ENCODE data around the gene ERH.
"Not testable (repeated sequence)": the region's sequence is repeated elsewhere in the genome, so short reads cannot be mapped to it uniquely, and the experiment has no call there.

Gene ERH

DNA sequence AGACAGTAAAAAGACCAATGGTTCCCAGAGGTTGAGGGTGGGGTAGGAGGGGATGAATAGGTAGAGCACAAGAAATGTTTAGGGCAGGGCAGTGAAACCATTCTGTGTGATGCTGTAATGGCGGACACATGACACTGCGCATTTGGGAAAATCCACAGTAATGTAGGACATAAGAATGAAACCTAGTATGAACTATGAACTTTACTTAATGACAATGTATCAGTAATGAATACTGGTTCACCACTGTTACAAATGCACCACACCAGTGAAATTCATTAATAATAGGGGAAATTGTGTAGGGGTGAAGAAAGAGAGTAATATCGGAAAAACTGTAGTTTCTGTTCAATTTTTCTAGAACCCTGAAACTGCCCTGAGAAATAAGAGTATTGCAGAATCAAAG lies 5.6 kb downstream of the ERH start:
- no peak for DNase-seq

DNA sequence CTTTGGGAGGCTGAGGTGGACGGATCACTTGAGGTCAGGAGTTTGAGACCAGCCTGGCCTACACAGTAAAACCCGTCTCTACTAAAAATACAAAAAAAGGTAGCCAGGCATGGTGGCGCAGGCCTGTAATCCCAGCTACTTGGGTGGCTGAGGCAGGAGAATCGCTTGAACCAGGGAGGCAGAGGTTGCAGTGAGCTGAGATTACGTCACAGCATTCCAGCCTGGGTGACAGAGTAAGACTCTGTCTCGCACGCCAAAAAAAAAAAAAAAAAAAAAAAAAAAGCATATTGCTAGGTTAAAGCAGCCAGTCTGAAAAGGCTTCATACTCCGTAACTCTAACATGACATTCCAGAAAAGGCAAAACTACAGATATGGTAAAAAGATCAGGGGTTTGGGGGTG lies 6.7 kb downstream of the ERH start:
- DNase-seq: not testable (repeated sequence)

DNA sequence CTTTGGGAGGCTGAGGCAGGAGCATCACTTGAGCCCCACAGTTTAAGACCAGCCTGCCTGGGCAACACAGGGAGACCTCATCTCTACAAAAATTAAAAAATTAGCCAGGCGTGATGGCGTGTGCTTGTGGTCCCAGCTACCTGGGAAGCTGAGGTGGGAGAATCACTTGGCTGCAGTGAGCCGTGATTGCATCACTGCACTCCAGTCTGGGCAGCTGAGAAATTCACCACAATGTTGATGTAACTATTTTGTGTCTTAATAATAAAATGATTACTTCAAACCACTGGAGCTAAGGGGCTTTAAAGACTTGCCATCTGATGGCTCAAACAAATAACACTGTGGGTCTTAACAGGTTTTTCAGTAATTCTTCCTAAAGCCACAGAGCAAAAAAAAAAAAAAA lies 10.8 kb downstream of the ERH start:
- DNase-seq: no peak

DNA sequence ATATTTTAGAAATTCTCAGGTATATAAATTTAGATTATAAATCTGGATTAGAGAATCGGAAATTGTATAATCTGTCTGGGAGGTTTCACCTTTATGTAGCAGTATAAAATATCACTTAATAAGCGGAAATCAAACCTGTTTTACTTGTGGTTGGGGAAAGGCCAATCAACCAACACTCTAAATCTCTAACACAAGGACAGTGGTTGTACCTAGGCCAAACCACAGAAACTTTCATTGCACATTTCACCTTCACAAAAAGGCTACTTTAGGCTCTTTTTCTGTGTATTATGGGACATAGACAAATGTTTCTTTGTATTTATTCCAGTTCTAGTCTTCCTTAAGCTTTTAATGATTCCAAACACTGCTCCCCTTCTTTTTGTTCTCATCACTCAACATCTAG lies 19.8 kb downstream of the ERH start:
- no peak for DNase-seq

DNA sequence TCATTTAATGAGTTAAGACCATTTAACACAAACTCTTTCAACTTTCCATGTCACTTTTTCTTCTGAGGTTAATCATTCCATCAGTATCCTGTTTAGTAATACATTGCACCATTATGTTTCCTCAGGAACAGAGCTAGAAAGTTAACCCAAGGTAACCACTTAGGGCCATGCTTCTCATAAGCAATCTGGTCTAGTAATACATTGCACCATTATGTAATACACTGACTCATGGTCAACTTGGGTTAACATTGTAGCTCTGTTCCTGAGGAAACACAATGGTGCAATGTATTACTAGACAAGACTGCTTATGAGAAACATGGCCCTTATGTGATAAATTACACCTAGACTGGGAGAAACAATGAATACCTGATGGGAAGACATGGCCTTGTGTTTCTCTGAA lies 21.7 kb downstream of the ERH start:
- no peak for DNase-seq

DNA sequence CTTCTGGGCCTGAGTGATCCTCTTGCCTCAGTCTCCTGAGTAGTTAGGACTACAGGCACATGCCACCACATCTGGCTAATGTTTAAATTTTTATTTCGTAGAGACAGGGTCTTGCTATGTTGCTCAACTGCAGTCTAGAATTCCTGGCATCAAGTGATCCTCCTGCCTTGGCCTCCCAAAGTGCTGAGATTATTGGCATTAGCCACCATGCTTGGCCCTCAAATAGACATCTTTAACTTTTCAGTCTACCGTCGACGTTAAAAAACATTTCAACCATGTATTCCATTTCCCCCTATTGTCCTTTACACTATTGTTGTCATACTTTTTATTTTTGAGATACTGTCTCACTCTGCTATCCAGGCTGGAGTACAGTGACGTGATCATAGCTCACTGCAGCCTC lies 22.4 kb downstream of the ERH start:
- no peak for DNase-seq

DNA sequence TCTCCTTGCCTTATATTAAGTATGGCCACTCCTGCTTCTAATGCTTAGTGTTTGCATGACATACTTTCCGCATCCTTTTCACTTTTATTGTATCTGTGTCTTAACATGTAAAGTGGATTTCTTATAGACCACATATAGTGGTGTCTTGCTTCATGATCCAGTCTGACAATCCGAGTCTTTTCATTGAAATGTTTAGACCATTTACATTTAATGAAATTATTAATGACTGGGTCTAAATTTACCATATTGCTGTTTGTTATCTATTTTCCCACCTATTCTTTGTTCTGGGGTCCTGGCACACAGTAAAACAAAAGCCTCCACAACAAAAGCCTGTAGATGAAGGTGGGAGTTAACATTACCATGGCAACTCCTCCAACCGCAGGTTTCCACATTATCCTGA lies 22.9 kb downstream of the ERH start:
- no peak for DNase-seq

DNA sequence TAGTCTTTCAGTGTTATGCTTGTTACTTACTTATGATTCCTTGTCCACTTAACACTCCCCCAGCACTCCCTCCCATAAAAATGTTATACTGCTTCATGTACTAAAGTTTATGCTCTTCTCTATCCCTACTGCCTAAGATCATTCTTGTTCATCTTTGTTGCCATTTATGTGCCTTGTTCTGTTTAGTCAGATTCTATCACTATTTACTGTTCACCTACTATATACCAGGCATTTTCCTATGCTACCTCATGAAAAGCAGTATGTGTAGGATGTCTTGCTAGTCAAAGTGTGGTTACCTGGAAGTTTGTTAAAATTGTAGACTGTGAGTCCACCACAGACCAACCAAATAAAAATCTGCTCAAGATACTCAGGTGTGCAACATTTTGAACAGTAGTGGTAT lies 23.9 kb downstream of the ERH start:
- no peak for DNase-seq

DNA sequence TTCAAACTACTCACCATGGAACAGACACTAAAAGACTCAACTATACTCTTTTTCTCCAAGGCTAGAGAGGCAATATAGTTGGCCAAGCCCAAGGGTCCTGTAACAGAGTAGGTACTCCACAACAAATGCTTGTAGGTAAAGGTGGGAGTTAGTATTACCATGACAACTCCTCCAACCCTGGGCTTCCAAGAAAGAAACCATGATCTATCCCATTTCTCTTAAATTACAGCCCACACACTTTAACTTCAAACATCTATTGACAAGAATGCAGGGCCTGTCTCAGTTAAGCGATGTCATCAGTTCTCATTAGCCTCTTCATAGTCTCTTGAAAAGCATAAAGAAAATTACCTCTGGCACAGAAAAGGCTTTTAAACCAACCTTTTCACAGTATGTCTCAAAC lies 25.0 kb downstream of the ERH start:
- DNase-seq: peak; percentile 75

DNA sequence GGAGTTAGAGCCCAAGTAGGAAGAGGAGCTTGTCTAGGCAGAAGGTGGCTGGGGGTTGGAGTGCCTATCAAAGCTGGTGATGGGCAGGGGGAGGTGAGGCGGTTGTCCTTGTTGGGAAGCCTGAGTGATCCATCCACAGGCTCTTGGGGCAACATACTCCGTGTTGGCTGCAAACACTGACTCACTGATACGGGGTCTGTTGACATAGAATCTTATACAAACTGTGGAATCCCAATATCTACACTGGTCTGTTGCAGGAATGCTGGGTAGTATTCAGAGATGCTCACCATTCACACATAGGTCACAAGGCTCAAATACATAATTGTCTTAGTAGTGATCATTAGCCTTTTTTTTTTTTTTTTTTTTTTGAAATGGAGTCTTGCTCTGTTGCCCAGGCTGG lies 26.0 kb downstream of the ERH start:
- DNase-seq: no peak

DNA sequence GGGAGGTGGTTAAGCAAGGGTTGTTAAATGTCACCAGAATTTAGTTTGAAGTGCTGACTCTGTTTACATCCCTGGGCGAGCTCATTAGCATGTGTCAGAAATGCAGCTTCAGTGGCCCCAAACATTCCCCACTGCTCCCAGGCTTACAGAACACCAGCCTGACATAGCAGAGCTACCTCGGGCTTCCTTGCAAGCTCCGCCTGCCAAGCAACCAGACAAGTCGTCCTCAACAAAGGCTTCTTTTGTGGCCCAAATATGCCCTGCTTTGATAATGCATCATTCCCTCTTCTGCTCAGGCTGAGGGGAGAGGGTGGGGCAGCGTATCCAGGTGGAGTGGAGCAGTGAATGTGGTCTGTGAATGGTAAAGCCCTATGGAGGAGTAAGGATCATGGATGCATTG lies 28.0 kb downstream of the ERH start:
- no peak for DNase-seq

DNA sequence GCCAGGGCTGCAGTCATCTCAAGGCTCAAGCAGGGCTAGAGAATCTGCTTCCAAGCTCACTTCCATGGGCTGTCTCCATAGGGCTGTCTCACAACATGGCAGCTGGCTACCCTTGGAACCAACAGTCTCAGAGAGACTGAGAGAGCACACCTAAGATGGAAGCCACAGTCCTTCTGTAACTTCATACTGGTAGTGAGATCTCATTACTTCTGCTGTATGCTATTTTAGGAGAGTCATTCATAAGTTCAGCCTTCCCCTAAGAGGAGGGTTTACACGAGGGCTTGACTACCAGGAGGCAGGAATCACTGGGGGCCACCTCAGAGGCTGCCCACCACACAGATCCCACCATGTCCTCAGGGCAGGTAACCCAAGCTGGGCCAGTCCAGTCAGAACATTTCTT lies 29.7 kb downstream of the ERH start:
- DNase-seq: no peak

DNA sequence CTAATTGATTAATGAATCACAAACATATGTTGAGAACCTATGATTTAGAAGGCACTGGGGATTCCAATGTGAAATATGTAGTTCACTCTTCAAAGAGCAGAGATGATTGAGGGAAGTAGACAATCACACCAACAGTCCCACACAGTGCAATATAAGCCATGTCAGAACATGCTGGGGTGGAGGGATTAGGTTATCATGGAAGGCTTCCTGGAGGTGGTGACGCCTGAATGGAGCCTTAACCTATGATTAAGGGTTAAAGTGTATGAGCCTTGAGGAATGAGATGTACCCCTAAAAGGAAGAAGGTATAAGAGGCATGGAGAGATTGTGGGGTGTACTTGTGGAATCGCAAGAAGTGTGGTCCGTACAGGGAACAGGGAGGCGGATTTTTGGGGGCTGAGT lies 31.3 kb downstream of the ERH start:
- no peak for DNase-seq

DNA sequence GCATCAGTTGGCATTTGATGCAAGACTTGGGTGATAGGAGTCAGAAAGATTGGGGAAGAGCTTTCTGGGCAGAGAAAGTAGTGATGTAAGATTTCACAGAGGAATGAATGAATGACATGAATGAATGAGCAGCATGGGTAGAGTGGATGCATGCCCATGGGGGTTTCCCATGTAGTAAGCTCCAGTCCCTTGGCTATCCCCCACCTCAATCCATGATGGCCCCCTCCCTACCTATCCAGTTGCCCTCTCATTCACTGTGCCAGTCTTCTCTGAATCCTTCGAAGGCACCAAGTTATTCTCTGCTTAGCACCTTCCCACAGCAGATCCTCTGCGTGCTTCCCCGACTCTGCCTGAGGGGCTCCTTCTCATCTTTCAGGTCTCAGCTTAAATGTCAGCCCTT lies 32.0 kb downstream of the ERH start:
- DNase-seq: no peak

DNA sequence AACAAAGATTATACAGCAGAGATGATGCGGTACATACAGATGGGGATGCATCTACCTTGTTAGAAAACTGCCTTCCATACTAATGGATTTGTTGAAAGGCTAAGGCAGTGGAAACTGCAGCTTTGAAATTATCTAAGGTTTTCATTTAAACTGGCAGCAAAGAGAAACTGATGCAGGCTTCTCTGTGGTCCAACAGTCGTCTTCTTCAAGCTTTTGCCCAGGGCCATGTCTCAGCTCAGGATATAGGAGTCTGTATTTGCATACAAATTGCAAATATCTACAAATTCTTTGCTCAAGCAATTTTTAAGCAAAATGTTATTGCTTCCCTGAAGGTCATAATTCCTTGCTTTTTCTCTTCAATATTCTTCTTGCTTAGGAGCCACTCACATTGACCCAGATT lies 33.7 kb downstream of the ERH start:
- no peak for DNase-seq

DNA sequence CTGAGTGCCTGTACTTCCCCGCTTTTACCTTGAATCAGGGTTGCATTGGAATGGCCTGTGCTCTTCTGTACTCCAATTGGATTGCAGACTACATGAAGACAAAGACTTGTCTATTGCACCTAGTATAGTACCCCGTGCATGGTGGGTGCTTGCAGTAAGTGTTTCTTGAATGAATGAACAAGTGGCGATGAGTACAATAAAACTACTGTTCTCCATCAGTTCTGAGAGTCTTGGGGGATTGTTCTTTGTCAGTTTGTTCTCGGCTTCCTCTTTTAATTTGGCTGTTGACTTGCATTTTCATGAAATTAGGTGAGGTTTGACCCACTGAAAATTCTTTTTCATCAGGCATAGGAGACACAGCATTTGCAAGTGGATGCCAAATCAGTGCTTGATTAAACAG lies 34.1 kb downstream of the ERH start:
- DNase-seq: no peak

DNA sequence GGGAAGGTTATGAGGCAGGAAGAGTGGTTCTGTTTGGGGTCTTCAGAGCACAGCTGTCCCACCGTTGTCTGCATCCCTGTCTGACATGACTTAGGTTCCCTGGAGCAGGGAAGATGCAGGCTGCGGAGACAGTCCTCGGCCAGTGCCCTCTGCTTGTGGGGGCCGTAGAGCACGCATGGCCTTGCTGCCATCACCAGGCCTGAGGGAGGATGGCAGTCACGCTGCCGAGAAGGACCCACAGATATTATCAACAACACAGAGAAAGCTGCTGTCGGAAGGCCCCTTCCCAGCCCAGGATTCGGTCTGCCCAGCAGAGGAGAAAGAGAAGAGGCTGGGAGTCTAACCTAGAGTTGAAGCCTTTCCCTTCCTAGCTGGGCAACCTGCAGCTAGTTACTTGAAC lies 35.0 kb downstream of the ERH start:
- no peak for DNase-seq

DNA sequence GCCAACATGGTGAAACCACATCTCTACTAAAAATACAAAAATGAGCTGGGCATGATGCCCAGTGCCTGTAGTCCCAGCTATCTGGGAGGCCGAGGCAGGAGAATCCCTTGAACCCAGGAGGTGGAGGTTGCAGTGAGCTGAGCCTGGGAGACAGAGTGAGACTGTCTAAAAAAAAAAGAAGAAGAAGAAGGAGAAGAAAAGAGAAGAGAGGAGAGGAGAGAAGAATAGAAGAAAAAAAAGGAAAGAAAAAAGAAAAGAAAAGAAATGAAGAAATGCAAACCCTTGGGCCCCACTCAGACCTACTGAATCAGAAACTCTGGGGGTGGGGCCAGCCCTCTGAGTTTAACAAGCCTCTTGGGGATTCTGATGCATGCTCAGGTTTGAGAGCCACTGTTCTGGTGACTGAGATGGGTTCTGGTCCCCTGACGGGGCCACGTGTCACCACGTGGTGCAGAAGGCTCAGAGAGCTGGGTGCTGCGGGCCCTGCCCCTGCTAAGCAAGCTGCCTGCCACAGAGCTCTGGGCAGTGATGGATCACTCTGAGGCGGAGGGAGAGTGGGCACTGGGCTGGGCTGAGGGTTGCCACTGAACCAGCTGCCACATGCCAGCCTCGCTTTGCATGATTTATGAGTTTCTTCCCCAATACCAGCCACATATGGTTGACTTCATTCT lies 37.5 kb downstream of the ERH start:
- peak; percentile 60 for DNase-seq

DNA sequence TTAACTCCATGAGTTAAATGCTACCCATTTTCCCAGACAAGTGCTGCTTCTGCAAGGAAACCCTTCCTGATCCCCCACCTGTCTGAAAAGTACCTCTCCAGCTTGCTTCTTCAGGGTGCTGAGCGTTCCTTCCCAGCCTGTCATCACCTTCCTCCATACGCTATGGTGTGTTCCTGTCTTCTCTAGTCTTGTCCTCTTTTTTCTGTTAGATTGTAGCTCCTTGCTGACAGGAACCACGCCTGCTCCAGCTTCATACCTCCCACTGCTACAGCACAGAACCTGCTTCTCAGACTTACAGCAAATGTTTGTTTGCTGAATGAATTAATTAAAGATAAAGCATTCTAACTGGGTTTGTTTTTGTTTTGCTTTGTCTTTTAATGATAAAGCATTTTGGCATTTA lies 39.1 kb downstream of the ERH start:
- DNase-seq: no peak

DNA sequence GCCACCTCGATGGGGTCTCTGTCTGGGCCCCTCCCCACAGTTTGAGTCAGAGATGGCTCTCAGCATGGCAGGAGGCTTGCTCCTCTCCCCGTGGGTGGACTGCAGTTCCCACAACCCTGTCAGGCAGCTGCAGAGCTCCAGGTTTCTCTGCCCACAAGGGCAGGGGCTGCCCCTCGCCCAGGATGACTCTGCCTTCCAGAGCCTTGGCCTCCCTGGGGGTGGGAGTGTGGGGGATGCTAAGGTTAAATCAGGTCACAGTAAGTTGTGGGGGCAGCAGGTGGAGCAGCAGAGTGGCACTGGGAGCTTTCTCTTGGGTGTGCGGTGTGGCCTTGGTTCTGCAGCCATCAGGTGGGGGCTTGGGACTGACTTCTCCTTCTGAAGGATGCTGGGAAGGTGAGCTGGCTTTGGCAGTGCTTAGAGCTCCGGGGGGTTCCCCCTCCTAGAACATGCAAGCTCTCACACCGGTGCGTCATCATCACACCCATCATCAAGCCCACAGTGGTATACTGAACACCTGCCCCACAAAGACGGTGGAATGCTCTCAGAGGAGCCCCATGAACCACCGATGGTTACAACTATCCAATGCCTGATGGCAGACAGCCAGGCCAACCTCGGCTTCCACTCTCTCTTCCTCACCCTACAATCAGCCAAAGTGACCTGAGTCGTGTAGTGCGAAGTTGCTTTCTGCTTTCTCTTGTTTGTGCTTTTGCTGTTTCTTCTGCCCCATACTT lies 39.7 kb downstream of the ERH start:
- DNase-seq: no peak

DNA sequence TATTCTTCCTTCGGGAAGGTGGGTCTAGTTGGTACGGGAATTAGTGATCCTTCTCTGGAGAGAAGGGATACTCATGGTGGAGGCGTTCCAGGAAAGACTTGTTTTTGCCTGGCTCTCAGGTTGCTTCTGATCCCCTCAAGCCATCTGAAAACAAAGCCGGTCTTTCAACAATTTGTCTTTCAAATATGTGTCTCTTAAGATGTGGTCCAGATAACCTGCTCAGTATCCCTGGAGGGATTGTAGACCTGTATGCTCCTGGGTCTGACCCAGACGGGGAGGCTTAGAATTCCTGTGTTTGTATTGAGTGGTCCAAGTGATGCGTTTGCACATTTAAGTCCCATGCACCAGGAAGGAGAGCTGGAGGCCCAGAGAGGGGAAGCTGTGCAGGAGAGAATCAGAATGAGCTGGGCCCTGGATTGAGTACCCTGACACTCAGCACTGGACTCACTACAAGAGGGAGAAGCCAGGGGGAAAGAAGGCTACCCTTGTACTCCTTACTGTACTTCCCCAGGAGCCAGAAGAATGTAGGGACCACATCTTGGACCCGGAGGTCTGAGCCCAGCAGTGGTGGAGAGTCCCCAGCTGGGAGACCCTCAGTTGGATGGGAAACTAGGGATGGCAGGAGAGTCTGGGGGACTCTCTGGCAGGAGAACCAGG lies 40.4 kb downstream of the ERH start:
- DNase-seq: no peak

DNA sequence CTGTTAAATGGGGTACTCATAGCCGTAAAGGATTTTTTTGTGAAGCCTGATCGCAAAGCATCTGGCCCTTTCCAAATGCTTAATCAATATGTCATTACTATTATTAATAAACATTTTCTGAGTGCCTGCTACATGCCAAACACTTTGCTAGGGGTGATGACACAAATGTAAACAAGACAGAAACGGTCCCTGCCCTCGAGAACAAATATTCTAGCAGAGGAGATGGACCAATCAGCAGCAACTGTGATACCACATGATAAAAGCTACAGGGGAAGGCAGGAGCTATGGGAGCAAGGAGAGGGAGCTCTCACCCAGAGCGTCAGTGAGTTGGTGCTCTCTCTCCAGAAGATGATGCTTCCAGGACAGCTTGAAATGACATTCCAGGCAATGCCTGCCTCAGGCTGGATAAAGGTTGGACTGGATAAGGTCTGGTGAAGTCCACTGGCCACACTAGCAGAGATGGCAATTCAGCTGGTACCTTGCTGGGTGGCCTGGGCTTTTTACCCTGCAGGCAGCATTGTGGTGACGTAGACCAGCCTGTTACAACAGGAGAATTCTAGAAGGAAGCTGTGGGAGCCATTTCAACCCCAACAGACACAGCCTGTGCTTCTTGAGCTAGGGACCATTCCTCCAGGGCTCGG lies 41.1 kb downstream of the ERH start:
- no peak for DNase-seq

DNA sequence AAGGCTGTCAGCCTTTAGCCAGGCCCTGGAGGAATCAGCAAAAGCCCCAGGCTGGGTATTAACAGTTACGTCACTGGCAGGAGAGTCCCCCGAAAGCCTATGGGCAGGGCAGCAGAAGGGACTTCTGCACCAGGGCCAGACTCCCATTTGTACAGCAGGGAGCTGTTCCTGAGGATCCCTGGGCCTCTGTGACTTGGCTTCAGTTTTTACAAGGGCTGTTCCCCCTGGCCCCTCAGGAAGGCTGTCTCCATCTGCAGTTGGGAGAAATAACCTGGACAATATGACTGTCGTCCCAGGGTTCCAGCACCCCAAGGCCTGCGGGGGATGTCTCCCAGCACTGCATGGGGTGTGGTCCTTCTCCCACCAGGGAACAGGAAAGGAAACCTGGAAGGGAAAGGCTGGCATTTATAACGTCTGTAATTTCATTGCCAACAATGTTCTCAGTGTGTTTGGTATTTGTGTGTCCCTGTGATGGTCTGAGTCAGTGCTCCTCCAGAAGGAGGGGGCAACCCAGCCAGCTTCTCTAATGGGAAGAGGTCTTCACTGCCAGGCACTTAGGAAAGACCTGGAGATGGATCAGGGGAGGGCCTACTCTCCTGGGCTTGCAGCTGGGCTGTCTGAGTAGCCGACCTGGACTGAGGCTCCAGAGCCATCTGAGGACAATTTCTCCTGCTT lies 42.4 kb downstream of the ERH start:
- no peak for DNase-seq
